PFSK-1 (cell line): ENCODE measurements around the gene DDB1.

ENCODE experiments used
- FOXP2 ChIP-seq: optimal IDR thresholded peaks from 2 replicates; pipeline ENCODE3; 2011; ENCODE audit warnings: borderline replicate concordance, control low read depth, inconsistent platforms; ENCODE audit not compliant: insufficient read depth; ENCODE audit errors: extremely low read length, extremely low read depth
- POLR2AphosphoS5 ChIP-seq: IDR thresholded peaks from 2 replicates; pipeline ENCODE4 v1.6.1; 2012; ENCODE audit warnings: low read depth, mild to moderate bottlenecking, control low read depth, low read length, moderate library complexity
- REST ChIP-seq, 2 experiments: IDR thresholded peaks; 2 replicates each; pipeline versions ENCODE4 v1.6.1 to v1.8.0; 2011 to 2012; ENCODE audit warnings: low read depth in 2 of 2, low read length in 2 of 2, control low read depth in 1 of 2, inconsistent platforms in 1 of 2, mild to moderate bottlenecking in 1 of 2, moderate library complexity in 1 of 2; ENCODE audit not compliant: insufficient read depth in 1 of 2
- SIN3A ChIP-seq: IDR thresholded peaks from 2 replicates; pipeline ENCODE4 v1.6.1; 2012; ENCODE audit warnings: mild to moderate bottlenecking, low read length, moderate library complexity, borderline replicate concordance; ENCODE audit not compliant: insufficient read depth
- TAF1 ChIP-seq: IDR thresholded peaks from 2 replicates; pipeline ENCODE4 v1.6.1; 2012; ENCODE audit warnings: low read length, control low read depth, borderline replicate concordance; ENCODE audit not compliant: insufficient read depth

The DDB1 gene

GRCh38 chr11:61307354-61307753 lies 25.6 kb downstream of the DDB1 start:
- TF ChIP-seq REST (IDR thresholded peaks at IDR 0.05; ENCODE audit: insufficient read depth in 1 of 2, low read depth in 2 of 2, low read length in 2 of 2): peak; percentile 32 to 86; a peak in 3 of 4 replicates
- TF ChIP-seq POLR2AphosphoS5: no peak
- TF ChIP-seq SIN3A: no peak
- no peak for TF ChIP-seq FOXP2

- no peak for TF ChIP-seq POLR2AphosphoS5
- no peak for TF ChIP-seq REST (IDR thresholded peaks at IDR 0.05; ENCODE audit: insufficient read depth in 1 of 2, low read depth in 2 of 2, low read length in 2 of 2)
- no peak for TF ChIP-seq FOXP2
- no peak for TF ChIP-seq TAF1
- no peak for TF ChIP-seq SIN3A
Observed at GRCh38 chr11:61306221-61306620, 26.7 kb downstream of the DDB1 start.

GRCh38 chr11:61305417-61305816 lies 27.5 kb downstream of the DDB1 start:
- no peak for TF ChIP-seq POLR2AphosphoS5
- no peak for TF ChIP-seq REST (IDR thresholded peaks at IDR 0.05; ENCODE audit: insufficient read depth in 1 of 2, low read depth in 2 of 2, low read length in 2 of 2)
- no peak for TF ChIP-seq TAF1
- no peak for TF ChIP-seq FOXP2
- TF ChIP-seq SIN3A: no peak

DNA sequence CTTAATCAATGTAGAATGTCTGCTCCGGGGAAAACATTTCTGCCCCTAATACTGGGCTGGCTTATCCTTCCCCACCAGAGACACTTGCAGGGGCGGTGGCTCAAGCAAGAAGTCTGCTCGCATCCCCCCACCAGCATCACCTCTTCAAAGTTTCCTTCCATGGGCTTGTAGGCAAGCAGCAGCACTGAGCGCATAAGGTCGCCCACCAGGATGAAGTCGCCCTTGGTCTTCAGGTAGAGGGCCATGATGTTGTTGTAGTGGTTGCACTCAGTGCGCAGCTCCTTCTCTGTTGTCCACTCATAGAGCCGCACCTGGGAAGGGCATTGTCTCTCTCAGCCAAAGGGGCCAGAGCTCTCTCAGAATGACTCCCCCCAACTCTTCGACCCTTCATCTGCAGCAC lies 29.2 kb downstream of the DDB1 start:
- no peak for TF ChIP-seq SIN3A
- TF ChIP-seq POLR2AphosphoS5: no peak
- no peak for TF ChIP-seq REST (IDR thresholded peaks at IDR 0.05; ENCODE audit: insufficient read depth in 1 of 2, low read depth in 2 of 2, low read length in 2 of 2)
- TF ChIP-seq TAF1: no peak
- TF ChIP-seq FOXP2: no peak

- no peak for TF ChIP-seq SIN3A
- no peak for TF ChIP-seq TAF1
- TF ChIP-seq REST (IDR thresholded peaks at IDR 0.05; ENCODE audit: insufficient read depth in 1 of 2, low read depth in 2 of 2, low read length in 2 of 2): no peak
- TF ChIP-seq POLR2AphosphoS5: no peak
- no peak for TF ChIP-seq FOXP2
Observed at GRCh38 chr11:61302550-61302949, 30.4 kb downstream of the DDB1 start.
